Central memory CD8-positive, alpha-beta T cell (primary cell): ENCODE measurements around the gene CSRNP3.

ENCODE experiments used
- ATAC-seq: fragments of 150-1000 bp; cut with Tn5 transposase; replicated peaks from 2 replicates; pipeline ENCODE4 v1.10.0; 2022; ENCODE audit warnings: mild to moderate bottlenecking, moderate FRiP score, moderate number of reproducible peaks; ENCODE audit not compliant: poor library complexity, severe bottlenecking; ENCODE audit errors: extremely low read depth
- DNase-seq, 2 donors: peaks; one replicate each; pipeline ENCODE4 v3.0.0; 2021; ENCODE audit warnings: low spot score in 2 of 2
- H3K27ac Mint-ChIP-seq: one replicate; pipeline ENCODE4 v1.8.0; 2022; ENCODE audit warnings: low read depth, mild to moderate bottlenecking, moderate library complexity, mixed read lengths
- H3K27me3 Mint-ChIP-seq: one replicate; pipeline ENCODE4 v1.8.0; 2022; ENCODE audit warnings: mixed read lengths
- H3K36me3 Mint-ChIP-seq: one replicate; pipeline ENCODE4 v1.8.0; 2022; ENCODE audit warnings: mild to moderate bottlenecking, moderate library complexity, mixed read lengths; ENCODE audit not compliant: insufficient read depth
- H3K4me1 Mint-ChIP-seq: one replicate; pipeline ENCODE4 v1.8.0; 2022; ENCODE audit warnings: mixed read lengths
- H3K4me3 Mint-ChIP-seq: one replicate; pipeline ENCODE4 v1.8.0; 2022; ENCODE audit warnings: mild to moderate bottlenecking, moderate library complexity, mixed read lengths
- H3K9me3 Mint-ChIP-seq: one replicate; pipeline ENCODE4 v1.8.0; 2022; ENCODE audit warnings: mixed read lengths

Gene CSRNP3

DNA sequence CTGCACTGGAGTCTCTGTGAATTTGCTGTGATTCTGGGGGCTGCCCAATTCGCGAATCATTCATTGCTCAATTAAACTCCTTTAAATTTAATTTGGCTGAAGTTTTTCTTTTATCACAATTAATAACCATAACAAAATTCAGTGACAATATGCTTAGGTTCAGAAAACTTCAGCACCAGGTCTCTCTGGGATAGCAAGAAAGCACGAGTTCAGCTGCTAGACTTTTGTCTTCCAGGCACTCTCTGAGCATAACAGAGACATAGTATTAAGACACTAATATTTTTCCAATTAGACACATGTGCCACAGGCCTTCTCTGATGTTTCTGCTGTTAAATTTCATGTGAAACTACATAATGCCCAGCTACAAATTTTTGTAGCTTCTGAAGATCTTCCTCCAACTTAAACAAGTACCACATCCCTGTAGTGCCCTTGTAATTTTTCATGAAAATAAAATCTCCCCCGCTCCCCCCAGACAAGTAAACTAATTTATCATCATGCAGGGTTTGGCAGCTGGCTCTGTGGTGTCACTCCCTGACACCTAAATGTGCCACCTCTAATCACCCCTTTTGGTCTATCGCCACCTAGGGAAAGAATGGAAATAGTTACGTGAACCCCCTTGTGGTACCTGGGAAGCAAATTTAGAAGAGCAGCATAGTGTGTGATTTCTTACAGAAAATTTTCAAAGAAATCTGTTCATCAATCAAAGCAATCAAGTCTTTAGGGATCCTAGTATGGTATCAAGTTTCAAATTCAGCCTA, 94.1 kb downstream of the CSRNP3 start:
- DNase-seq = no peak
- peaks cover 11% of the 10 kb centered on the region for H3K27me3 Mint-ChIP-seq
- no peaks in the 10 kb centered on the region for H3K9me3 Mint-ChIP-seq
- no peak for ATAC-seq
- H3K4me1 Mint-ChIP-seq = no peaks in the 10 kb centered on the region
- no peak overlapping the region for H3K4me3 Mint-ChIP-seq
- H3K27ac Mint-ChIP-seq = no peak overlapping the region
- no peaks in the 10 kb centered on the region for H3K36me3 Mint-ChIP-seq

DNA sequence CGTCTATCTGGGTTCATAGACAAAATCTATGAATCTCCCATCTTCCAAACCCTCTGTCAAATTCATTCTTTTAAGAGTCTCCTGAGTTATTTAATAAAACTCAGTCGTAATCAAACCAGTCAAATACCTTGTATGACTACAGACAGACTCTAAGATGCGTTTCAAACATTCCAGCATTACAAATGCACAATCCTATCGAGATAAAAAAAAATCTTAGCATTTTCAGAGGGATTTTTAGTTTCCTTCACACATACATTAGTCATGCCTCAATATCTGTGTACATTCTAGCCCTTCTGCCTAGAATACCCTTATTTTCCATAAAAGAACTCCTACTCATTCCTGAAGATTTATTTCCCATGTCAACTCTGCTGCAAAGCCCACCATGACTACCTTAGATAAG, 96.5 kb downstream of the CSRNP3 start:
- Mint-ChIP-seq H3K4me1 (no peaks in the 10 kb centered on the region), H3K4me3 (no peak overlapping the region), H3K9me3 (no peaks in the 10 kb centered on the region), H3K27ac (no peak overlapping the region), H3K36me3 (no peaks in the 10 kb centered on the region), H3K27me3 (peaks cover 19% of the 10 kb centered on the region)
- DNase-seq (no peak), ATAC-seq (no peak)

- DNase-seq = no peak
- Mint-ChIP-seq H3K9me3 (no peaks in the 10 kb centered on the region), H3K27ac (no peak overlapping the region), H3K27me3 (peaks cover 19% of the 10 kb centered on the region), H3K4me3 (no peak overlapping the region), H3K4me1 (no peaks in the 10 kb centered on the region), H3K36me3 (no peaks in the 10 kb centered on the region)
- no peak for ATAC-seq
Measured at GRCh38 chr2:165567273-165567672, 97.8 kb downstream of the CSRNP3 start.

- no peak overlapping the region for H3K27ac Mint-ChIP-seq
- ATAC-seq (no peak), DNase-seq (no peak)
- H3K4me3 Mint-ChIP-seq = no peak overlapping the region
- no peaks in the 10 kb centered on the region for H3K36me3 Mint-ChIP-seq
- peaks cover 19% of the 10 kb centered on the region for H3K27me3 Mint-ChIP-seq
- H3K9me3 Mint-ChIP-seq = no peaks in the 10 kb centered on the region
- H3K4me1 Mint-ChIP-seq = no peaks in the 10 kb centered on the region
Measured at GRCh38 chr2:165568361-165568760, 98.9 kb downstream of the CSRNP3 start.

- H3K9me3 Mint-ChIP-seq = no peaks in the 10 kb centered on the region
Measured at GRCh38 chr2:165571477-165571876, 102.0 kb downstream of the CSRNP3 start.

DNA sequence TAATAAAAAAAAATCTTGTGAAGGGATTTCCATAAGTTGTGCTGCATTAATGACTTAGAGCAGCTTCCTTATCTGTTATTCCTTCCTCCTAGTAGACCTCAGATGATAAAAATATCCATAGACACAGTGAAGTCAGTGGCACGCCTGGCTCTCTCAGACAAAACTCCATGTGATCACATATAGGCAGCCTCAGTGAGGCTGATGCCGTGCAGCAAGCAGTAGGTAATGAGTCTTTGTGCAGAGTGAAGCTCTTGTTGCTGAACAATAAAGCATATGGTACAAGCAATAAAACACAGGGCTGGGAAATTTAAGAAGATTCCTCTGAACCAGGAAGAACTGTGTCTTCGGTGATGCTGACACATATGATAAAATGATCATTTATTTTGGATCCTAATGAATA, 102.7 kb downstream of the CSRNP3 start:
- no peak for ATAC-seq
- H3K27ac Mint-ChIP-seq = no peak overlapping the region
- peaks cover 30% of the 10 kb centered on the region for H3K27me3 Mint-ChIP-seq
- peaks cover 2% of the 10 kb centered on the region for H3K36me3 Mint-ChIP-seq
- DNase-seq = no peak
- no peaks in the 10 kb centered on the region for H3K9me3 Mint-ChIP-seq
- no peak overlapping the region for H3K4me3 Mint-ChIP-seq
- H3K4me1 Mint-ChIP-seq = no peaks in the 10 kb centered on the region

More at GRCh38 chr2:165571477-165571876, 102.0 kb downstream of the CSRNP3 start:
- Mint-ChIP-seq H3K27ac (no peak overlapping the region), H3K36me3 (peaks cover 2% of the 10 kb centered on the region), H3K4me1 (no peaks in the 10 kb centered on the region), H3K27me3 (peaks cover 30% of the 10 kb centered on the region), H3K4me3 (no peak overlapping the region)
- ATAC-seq (no peak), DNase-seq (no peak)

DNA sequence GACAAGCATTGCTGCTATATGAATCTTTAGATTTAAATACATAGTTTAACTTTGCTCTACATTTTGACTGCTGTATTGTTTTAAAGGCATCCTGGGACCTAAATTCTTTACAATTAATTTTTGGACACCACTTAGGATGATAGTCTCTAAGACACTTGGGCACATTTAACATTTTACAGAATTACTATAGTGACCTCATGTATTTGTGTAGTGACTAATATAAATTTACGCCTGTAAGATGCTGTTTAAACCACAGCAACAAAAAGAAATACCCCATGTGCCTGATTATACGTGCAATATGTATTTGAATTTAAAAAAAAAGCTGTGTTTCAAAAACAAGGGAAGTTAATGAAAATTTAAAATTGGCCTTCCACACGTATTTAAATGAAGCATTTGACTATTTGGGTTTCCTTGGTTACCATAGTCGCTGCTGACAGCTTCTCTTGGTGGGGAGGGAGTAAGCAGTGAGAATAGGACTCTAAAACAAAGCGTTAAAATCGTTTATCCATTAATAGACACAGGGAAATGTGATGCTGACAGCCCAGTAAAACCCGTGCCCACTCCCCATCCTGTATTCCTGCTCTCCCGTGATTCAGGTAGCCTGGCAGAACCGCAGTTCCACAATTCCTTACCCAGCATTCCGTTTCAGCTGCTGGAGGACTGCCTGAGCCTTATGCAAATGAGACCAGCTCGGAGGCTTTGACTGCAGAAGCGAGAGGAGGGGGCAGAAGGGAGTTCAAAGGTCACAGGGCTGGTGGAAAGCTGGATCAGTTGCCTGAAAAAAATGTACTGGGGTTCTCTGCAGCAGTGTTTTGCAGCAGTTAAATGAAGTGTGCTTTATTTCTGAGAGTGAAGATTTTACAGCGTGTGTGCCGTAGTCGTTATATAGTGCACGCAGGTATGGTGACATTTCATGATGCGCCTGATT, 104.3 kb downstream of the CSRNP3 start:
- no peak for ATAC-seq

GRCh38 chr2:165575044-165575615, 105.6 kb downstream of the CSRNP3 start:
- no peak overlapping the region for H3K4me3 Mint-ChIP-seq
- no peak for ATAC-seq
- no peak overlapping the region for H3K27ac Mint-ChIP-seq
- H3K9me3 Mint-ChIP-seq = no peaks in the 10 kb centered on the region
- peaks cover 2% of the 10 kb centered on the region for H3K36me3 Mint-ChIP-seq
- H3K4me1 Mint-ChIP-seq = no peaks in the 10 kb centered on the region
- H3K27me3 Mint-ChIP-seq = peaks cover 11% of the 10 kb centered on the region
- no peak for DNase-seq

More for the DNA sequence above, 104.3 kb downstream of the CSRNP3 start:
- H3K4me1 Mint-ChIP-seq = no peaks in the 10 kb centered on the region
- H3K27me3 Mint-ChIP-seq = peaks cover 17% of the 10 kb centered on the region
- no peak overlapping the region for H3K27ac Mint-ChIP-seq
- peaks cover 2% of the 10 kb centered on the region for H3K36me3 Mint-ChIP-seq
- no peak for DNase-seq
- no peaks in the 10 kb centered on the region for H3K9me3 Mint-ChIP-seq
- H3K4me3 Mint-ChIP-seq = no peak overlapping the region

DNA sequence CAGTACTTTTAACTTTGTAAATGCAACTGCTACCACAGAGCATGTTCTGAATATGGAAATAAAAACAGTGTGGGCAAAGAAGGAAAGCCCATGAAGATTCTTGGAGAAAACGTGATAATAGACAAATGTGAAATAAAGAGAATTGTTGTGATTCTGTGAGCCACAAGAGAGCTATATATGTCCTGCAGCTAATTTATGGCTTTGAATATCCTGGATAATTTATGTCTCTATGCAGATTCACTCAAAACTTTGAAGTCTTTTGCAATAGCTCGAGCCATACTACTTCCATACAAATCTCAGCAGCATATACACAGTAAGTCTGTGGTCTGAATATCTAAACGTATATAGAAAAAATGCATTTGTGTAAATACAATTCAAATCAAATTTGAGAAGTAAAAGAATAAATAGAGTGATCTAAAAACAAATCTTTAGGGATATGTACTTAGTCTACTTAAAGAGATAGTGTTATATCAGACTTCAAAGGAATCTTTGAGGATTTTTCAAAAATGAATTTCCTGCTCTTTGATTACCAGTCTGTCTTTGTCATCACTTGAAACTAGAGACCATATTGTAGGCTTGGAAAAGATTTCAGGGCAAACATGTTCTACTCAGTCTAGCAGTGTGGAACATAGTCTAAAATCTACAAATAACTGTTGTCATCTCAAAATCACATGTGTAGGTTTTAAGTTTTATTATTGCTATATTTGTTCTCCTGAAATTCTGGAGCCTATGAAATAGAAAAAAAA, 107.1 kb downstream of the CSRNP3 start:
- Mint-ChIP-seq H3K36me3 (peaks cover 2% of the 10 kb centered on the region), H3K4me3 (no peak overlapping the region), H3K27me3 (peaks cover 11% of the 10 kb centered on the region), H3K4me1 (no peaks in the 10 kb centered on the region), H3K27ac (no peak overlapping the region), H3K9me3 (no peaks in the 10 kb centered on the region)
- ATAC-seq (no peak), DNase-seq (no peak)

- H3K27me3 Mint-ChIP-seq = peaks cover 23% of the 10 kb centered on the region
Measured at GRCh38 chr2:165582409-165582808, 112.9 kb downstream of the CSRNP3 start.

DNA sequence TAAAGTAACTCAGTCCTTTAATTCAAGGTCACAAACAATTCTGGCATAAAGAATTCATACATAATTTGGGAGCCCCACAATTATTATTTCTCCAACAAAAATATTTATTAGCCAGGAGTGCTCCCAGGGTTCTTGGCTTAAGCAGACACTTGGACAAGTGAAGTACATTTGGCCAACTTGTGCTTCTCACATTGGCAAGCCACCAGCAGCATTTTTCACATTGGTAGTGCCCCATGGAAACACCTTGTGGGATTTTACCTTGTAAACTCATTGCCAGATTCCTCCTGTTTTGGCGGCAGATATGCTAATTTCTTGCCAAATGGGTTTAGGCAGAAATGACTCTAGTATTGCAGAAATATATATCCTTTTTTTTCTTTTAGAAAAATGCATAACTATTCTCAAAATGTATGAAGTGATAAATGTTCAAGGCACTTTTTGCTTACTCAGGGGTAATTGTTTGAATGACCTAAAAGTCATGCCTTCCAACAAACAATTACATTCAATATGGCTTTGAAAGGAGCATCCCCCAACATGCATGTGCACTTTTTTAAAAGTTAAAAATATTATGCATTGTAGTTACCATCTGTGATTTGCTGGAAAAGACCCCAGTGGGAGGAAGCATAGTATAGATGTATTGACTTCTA, 113.5 kb downstream of the CSRNP3 start:
- peaks cover 23% of the 10 kb centered on the region for H3K27me3 Mint-ChIP-seq
- H3K9me3 Mint-ChIP-seq = no peaks in the 10 kb centered on the region
- no peaks in the 10 kb centered on the region for H3K36me3 Mint-ChIP-seq
- no peak overlapping the region for H3K4me3 Mint-ChIP-seq
- no peaks in the 10 kb centered on the region for H3K4me1 Mint-ChIP-seq
- ATAC-seq = no peak
- H3K27ac Mint-ChIP-seq = no peak overlapping the region
- DNase-seq = no peak

More at GRCh38 chr2:165582409-165582808, 112.9 kb downstream of the CSRNP3 start:
- Mint-ChIP-seq H3K36me3 (no peaks in the 10 kb centered on the region), H3K4me1 (no peaks in the 10 kb centered on the region), H3K9me3 (no peaks in the 10 kb centered on the region), H3K27ac (no peak overlapping the region), H3K4me3 (no peak overlapping the region)
- DNase-seq (no peak), ATAC-seq (no peak)
